HG03045 (cell line): ENCODE data around the gene SLC22A23.

ENCODE experiments used
- ATAC-seq: cut with Tn5 transposase; IDR thresholded peaks from one replicate; pipeline ENCODE4 v1.9.1; 2021; ENCODE audit warnings: mild to moderate bottlenecking, moderate library complexity; ENCODE audit not compliant: unreplicated experiment

SLC22A23 gene

GRCh38 chr6:3232017-3232945 is 224.6 kb downstream of the SLC22A23 start:
- ATAC-seq, result no peak

DNA sequence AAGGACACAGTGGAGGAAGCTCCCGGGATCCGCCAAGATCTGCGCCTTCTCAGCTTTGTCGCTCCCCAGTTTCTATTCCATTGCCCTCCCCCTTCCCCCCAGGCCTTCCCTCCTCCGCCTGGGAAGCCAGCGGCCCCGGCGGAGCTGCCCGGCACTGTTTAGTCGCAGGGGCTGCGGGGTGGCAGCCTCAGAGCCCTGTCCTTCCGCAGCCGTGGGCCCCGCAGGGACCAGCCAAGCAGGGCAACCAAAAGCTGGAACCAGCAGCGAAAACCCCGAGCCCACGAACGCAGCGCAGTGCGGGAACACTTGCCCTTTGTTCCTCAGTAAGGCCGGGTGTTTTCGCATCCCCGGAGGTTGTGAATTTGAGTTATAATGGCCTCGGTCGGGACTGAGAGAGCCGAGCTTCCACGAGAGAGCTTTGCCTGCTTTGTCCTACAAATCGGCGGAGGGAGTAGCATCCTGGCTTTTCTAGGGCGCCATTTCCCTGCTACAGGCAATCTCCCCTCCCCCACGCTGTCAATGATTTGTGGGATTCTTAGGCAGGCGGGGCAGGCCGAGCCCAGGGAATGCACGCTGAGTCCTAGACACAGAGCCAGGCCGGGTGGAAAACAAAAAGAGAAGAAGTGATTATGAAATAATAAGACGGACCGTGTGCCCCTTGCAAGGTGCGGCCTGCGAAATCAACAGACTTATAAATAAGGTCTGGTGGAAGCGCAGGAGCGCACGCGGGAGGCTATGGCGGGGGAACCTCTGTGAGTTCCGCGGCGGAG is 225.4 kb downstream of the SLC22A23 start:
- no peak for ATAC-seq

- no peak for ATAC-seq
Observed at GRCh38 chr6:3230900-3231246, 226.0 kb downstream of the SLC22A23 start.

GRCh38 chr6:3230256-3230882 is 226.5 kb downstream of the SLC22A23 start:
- ATAC-seq, result no peak

GRCh38 chr6:3229566-3230178 is 227.2 kb downstream of the SLC22A23 start:
- ATAC-seq, result no peak

- ATAC-seq, result no peak
Observed at GRCh38 chr6:3228771-3229565, 227.9 kb downstream of the SLC22A23 start.

DNA sequence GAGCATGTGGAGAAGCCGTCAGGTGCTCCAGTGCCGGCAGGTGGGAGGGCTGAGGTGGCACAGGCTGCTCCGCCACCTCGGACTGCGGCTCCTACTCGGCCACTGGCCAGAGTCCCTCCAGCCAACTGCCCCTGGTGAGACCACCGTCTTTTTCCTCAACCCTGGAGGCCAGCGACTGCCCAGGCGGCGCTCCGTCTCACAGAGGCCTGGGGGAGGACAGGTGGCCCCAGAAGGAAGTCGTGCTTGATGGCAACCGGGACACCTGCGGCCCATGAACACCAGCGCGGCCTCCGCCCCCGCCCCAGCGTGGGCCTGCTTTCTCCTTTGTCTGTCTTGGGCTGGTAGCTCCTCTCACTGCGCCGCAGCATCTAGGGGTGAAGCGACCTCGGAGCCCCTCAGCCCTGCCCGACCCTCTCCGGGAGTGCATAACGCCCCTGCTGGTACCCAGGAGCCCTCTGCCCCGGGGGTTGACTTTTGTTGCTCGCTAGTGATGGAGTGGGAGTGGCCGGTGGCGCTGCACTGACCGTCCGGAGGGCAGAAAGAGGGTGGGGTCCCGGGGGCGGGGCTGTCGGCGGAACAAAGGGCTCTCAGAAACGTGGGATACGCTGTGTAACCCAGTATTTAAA is 228.7 kb downstream of the SLC22A23 start:
- ATAC-seq, result no peak

GRCh38 chr6:3227363-3228045 is 229.3 kb downstream of the SLC22A23 start, which contains the start of gene TUBB2B:
TSS of gene TUBB2B (minus strand) at chr6:3227653. CDS start at chr6:3227543, 110 bp downstream.
- ATAC-seq, result no peak

- ATAC-seq, result no peak
Observed at GRCh38 chr6:3226481-3227362, 230.1 kb downstream of the SLC22A23 start.

DNA sequence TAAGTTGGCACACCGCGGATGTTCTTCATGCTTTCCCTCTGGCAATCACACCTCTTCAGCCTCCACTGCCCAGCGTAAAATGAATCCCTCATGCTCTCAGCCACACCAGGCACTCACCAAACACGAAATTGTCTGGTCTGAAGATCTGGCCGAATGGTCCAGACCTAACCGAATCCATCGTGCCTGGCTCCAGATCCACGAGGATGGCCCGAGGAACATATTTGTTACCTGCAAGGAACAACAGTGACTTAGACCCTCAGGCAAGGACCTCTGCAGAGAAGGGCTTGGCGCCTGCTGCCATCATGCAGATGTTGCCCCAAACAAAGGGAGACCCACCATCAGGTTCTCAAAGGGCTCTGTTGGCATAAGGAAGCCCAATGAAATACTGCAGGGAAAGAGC is 230.8 kb downstream of the SLC22A23 start:
- ATAC-seq, result no peak

GRCh38 chr6:3222506-3223038 is 234.3 kb downstream of the SLC22A23 start:
- no peak for ATAC-seq

DNA sequence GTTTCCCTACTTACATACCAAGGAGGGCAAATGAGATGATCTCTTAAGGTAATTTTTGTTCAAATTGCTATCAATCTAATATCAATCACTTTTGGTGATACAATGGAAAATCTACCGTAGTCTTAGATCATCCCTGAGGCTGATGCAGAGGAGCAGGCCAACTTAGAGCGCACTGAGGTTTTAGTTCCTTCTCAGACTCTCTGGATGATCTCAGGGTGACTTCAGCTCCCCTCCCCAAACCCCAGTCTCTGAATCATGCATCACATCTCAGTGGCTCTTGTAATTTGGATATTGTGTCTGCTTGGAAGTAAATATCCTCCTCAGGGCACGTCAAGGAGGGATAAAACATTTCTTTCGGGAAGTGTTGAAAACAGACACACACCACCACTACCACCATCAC is 235.3 kb downstream of the SLC22A23 start:
- ATAC-seq, result no peak

GRCh38 chr6:3220366-3220765 is 236.5 kb downstream of the SLC22A23 start:
- no peak for ATAC-seq
